IMR-90 (cell line): ENCODE results near the gene CHMP4B.

ENCODE experiments used
- CTCF ChIP-seq: conservative IDR thresholded peaks from 2 replicates; pipeline ENCODE4 v1.5.1; 2012; ENCODE audit warnings: mild to moderate bottlenecking, low read depth, low read length, improper control_type of control experiment
- POLR2A ChIP-seq: IDR thresholded peaks from 2 replicates; pipeline ENCODE4 v1.6.1; 2012; ENCODE audit warnings: mild to moderate bottlenecking, low read depth, low read length
- TF ChIP-seq, protein P1 (sequence below): fragments of 150-350 bp; IDR thresholded peaks from 2 replicates; pipeline ENCODE4 v1.6.1; 2016; ENCODE audit warnings: low read depth, mild to moderate bottlenecking, low read length, moderate library complexity, borderline replicate concordance

GRCh38 chr20:33875534-33876026 is 64.4 kb downstream of the CHMP4B start:
- TF ChIP-seq CTCF, result no peak
- TF ChIP-seq, protein P1, sequence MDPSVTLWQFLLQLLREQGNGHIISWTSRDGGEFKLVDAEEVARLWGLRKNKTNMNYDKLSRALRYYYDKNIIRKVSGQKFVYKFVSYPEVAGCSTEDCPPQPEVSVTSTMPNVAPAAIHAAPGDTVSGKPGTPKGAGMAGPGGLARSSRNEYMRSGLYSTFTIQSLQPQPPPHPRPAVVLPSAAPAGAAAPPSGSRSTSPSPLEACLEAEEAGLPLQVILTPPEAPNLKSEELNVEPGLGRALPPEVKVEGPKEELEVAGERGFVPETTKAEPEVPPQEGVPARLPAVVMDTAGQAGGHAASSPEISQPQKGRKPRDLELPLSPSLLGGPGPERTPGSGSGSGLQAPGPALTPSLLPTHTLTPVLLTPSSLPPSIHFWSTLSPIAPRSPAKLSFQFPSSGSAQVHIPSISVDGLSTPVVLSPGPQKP, result no peak
- no peak for TF ChIP-seq POLR2A
